Left kidney (tissue), 2 donors: ENCODE measurements around the gene EGFR. TPM values are rescaled to one million over a fixed set of nuclear protein-coding genes. Genes with fewer than 3 reads are reported as not detected.
A peak's percentile ranks its signal among the peaks of the same experiment; 100 is the strongest.

ENCODE experiments used
- DNase-seq: peaks from one replicate; pipeline ENCODE4 v3.0.0-alpha.2; 2013
- polyA plus RNA-seq: library from polyadenylated mRNA; unstranded; fragments of 120-200 nt; gene quantifications from one replicate; pipeline ENCODE4 v1.2.1, GENCODE V29; 2013; ENCODE audit not compliant: insufficient read length

Gene EGFR
- polyA plus RNA-seq, 1 donor = 34.9 TPM

DNA sequence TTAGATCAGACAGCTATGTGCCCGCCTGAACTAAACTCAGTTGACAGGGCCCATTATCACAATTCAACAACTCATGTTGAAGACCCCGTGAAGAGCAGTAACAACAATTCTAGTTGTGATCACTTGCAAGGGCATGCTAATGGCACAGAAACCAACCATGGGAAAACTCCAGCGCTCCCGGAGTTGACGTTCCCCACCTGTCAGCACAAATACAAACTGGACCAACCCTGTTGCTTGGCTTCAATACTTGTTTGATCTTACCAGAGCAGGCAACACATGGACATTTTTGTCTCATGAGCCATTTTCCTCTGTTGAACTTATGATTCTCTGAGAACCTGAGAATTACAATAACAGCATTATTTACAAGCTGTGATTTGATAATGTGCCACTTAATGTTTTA, 227.4 kb downstream of the EGFR start:
- no peak for DNase-seq

DNA sequence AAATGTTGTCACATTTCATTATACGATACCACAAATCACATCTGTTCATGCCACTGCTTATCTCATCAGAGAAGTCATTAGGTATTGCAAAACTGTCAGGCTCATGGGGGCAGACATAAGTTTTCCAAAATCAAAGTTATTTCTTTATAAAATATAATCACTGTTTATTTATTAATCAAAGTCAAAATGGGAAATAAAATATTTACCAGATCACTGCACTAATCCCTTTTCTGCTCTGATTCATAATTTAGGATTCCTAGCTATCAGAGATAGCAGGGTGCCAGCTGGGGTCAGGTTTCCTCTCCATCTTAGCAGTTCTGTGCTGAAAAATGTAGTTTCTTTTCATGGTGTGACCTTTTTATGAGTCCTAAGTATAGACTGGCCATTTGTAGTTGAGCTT, 228.6 kb downstream of the EGFR start:
- DNase-seq = no peak

DNA sequence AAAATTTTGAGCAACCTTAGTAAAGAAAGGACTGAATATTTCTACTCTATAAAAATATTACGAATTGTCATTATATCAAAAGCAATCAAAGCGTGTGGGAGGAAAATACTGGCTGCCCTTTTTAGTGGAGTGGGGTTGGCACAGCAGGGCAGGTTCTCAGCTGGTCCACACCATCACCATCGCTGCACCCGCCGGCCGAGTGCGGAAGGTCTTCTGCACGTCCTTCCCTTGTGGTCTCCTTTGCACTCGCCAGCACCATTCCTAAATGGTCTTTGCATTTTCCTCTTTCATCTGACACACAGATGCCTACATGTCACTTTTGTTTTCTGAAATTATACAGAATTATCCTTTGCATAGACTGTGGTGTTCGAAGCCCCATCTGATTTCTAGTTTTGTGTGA, 229.7 kb downstream of the EGFR start:
- DNase-seq = no peak

DNA sequence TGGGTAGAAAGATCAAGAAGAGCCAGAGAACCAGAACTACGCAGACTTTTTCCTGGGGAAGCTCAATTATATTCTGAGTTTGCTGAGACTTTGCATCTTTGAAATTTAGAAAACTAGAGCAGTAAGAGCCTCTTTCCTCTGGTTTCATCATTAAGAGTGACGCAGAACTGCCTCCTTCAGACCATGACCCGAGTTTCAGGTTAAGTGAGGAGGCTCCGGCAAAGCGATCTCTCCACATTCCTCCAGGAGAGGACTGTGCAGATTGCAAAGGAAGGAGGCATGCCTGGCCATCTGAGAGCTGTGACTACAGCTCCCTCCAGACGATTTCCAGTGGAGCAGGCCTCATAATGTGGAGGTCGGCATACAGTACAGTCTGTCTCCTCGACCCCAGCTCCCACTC, 230.5 kb downstream of the EGFR start:
- DNase-seq = no peak

DNA sequence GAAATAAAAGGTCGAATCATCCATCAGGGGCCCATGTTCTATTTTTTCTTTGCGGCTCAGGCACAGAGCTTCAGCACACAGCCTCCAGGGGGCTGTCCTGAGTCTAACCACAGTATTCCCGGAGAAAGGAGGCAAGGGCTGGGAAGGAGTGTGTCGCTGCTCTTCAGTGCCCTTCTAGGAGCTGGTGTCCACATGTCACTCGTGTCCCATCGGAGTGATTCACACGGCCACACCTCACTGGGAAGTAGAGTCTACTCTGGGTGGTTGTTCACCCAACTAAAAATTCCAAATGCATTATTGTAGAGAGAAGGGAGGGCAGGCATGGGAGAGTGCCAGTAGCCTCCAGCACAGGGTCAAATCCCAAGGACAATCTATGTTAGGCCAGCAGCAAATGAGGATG, 231.5 kb downstream of the EGFR start:
- no peak for DNase-seq

DNA sequence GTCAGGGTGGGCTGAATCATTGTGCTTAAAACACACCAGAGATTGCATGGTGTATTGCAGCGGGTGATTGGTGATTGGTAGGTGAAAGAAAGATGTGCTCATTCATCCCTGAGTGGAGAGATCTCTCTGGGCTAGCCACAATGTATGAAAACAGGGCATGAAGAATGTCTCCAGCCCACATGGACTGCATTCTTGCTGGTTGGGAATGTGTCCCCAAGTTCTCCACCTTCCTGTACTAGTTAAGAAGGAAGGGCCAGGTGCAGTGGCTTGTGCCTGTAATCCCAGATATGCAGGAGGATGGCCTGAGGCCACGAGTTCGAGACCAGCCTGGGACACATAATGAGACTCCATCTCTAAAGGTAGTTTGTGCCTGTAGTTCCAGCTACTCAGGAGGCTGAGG, 232.5 kb downstream of the EGFR start:
- DNase-seq = no peak

DNA sequence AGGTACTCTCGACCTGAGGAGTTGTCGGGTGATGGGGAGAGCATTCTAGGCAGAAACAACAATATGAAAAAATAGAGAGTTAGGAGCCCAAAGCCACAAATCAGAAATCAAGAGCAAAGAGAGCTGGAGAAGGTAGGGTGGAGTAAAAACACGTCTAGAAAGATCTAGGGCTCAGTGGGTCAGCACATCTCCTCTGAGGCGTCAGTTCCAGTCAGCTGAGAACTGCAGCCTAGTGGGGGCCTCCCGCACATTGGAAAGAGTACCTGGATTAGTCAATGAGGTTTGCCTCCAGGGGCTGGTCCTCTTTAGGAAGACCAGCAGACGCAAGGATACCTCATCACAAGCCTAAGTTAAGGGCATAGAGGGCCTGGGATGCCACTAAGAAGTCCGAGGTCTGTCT, 233.1 kb downstream of the EGFR start:
- DNase-seq = no peak

DNA sequence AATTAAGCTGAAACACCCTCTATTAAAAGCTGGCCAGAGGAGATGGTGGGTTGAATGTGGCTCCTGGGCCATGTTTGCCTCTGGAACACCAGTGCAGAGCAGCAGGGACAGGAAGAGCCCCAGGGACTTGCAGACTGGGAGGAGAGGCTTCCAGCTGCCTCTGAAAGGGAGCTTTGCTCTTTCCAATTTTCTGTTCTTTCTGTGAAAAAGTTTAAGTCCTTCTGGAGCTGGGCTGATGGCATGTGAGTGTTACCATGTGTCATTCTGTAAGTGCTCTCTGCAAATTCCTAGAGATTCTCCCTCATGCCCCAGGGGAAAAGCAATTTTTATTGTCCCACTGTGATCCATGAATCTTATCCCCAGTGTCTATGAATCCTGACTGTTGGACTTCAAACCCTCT, 233.6 kb downstream of the EGFR start:
- DNase-seq = no peak

DNA sequence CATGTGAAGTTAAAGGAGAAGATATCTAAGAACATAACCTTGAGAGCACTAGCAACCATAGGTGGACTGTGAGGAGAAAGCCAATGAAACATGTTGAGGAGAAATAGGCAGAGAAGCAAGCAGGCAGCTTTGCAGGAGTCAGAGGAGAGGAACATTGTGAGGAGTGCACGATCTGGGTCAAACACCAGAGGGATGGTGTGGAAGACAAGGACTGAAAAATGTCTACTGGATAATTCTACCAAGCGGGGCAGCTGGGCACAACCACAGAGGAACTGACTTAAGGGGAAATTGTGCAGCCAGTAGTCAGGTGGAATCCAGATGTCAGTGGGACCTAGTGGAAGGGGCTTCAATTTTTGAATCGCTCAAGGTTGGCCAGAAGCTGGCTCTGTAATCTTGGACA, 234.4 kb downstream of the EGFR start:
- no peak for DNase-seq

DNA sequence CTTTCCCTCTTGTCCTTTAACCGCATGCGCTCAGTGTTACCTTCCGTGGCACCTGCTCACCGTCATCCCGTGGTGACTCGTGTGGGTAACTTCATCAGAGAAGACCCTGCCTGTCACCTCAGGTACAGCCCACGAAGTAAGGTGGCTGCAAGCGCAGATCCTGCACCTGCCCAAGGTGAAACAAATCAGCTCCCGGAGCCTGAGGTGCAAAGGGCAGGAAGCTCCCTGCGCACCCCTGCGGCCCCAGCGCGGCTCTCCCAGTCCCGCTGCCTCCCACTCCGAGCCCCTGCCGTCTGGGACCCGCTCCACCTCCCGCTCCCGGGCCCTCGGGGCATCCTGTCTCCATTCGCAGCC, 235.4 kb downstream of the EGFR start:
- no peak for DNase-seq

DNA sequence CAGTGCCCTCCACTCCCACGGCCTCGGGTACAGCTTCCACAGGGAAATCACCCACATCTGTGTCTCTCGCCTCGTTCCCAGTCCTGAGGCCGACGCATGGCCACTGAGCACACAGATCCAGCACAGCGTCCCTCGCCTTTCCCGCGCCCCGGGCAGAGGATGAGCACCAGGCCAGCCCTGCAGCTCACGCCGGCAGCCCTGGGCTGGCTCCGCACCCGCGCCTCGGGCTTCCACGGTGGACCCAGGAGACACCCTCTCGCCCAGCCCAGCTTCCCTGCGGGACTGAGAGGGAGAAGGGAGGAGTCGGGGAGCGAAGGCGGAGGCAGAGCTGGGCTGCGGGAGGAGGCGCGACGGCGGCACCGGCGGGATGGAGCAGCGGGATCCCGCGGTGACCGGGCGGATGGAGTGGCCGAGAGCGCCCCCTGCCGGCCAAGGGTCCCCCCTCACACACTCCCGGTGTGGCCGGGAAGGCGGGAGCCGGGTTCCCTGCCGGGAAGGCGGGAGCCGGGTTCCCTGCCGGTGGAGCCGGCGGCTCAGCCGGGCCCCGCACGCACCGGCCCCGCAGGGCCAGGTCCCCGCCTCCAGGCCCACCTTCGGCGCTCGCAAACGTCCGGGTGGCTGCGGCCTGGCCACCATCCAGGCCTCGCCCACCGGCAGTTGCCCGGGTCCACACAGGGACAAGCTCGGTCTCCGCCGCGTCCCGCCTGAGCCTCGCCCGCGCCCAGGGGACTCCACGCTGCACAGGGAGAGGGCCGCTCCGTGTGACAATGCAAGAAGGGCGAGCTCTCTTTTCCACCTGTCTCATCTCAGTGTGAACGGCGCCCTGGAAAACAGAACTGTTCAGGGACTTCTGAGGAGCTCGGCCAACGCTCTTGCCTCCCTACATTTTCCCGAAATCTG, 236.0 kb downstream of the EGFR start:
- peak; percentile 78 for DNase-seq

DNA sequence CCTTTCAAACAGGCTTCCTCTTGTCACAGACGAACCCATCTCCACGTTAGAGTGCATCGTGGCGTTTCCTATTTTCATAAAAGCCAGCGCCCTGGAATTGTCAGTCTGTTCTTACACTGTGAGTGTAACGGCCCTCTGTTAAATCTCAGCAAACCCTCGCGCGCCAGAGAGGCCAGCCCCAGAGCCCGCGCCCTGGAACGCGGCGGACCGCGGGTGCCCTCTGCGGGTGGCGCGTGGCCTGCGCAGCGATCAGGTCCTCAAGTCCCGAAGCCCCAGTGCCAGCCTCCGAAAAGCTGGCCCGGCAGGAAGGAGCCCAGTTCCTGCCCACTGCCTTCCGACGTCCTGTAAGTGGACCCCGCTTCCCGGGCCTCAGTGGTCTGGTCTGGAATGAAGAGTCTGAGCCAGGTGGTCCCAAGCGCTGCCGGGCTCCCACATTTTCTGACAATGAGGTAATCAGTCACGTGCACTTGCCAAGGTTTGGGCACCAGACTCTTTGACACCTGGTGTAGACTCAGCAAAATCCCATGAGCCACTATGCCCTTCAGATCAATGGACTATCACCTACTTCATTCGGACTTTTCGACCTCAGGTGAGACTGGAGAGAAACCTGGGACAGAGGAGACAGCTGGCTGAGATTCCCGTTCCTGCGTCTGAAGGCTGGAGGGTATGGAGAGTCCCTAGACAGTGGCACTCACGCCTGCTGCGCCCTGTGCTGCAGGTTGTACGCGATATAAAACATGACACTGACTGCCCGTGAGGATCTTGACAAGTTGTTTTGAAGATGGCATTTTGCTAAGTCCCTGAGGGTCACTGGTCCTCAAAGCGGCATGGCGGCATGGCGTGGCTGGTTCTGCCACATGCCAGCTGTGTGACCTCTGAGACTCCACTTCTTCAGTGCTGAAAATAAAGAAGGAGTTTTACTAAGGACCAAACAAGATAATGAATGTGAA, 237.0 kb downstream of the EGFR start:
- peak; percentile 78 for DNase-seq

DNA sequence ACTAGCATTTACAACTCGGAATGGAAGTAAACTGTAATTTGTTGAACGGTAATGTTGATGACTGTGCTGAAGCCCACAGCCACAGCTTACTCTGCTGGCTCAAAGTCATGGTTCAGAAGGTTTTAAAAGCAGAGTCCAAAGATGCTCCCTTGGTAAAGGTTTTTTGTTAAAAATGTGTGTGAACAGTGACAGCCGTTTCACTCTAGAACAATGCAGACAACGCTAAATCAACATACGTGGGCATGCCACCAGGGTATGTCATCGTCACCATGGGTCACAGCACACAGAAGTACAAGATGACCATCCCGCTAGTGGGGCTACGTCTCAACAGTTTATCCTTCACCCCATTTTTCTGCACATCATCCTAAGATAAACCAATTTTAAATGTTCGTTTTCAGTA, 239.8 kb downstream of the EGFR start:
- DNase-seq = no peak

DNA sequence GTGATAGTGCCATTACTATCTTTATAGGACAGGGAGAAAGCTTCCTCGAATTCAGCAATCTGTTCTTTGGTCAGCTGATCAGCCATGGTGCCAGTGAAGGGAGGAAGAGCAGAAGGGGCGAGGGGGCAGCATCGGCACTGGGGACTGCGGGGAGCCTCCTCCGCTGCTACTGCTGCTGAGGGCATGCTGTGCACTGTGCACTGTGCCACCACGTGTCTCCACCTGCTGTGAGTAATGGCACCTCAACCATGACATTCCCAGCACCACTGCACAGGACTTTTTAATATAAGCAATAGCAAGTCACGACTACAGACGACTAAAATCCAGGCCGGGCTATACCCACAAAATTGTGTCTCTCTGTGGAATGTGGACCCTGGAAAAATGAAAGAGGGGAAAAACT, 241.4 kb downstream of the EGFR start:
- DNase-seq = no peak

DNA sequence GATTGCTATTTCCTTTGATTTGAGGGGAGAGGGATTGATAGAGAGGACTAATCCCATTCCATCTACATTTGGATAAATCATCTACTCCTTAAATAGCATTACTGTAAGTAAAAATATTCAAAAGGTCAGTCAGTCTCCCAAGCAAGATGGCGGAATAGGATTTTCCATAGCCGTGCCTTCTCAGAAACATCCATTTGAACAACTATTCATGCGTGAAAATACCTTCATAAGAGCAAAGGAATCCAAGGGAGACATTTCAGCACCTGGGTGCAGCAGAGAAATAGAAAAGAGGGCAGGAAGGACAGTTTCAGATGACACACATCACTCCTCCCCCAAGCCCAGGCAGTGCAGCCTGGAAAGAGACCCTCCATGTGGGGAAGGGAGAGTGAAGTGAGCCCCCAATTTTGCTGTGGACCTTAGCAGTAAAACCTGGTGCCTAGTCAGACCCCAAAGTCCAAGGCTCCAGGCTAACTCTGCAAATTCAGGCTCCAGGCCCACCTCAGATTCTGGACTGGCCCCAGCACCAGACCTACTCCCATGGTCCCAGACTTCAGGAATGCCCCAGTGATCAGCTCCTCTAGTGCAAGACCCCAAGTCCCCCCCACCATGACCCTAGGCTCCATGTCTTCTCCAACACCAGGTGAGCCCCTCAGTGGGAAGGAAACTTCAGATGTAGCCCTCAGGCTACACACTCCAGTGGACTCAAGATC, 242.0 kb downstream of the EGFR start:
- DNase-seq = no peak
